ENCODE results near the gene C12orf43.

GRCh38 chr12:121059031-121059898 lies 43.0 kb upstream of the C12orf43 start:
- TF ChIP-seq SUZ12 (IDR thresholded peaks at IDR 0.05) (no peak), SP1 (IDR thresholded peaks at IDR 0.05) (no peak), BHLHE40 (IDR thresholded peaks at IDR 0.05; ENCODE audit: borderline replicate concordance) (no peak), FOXA1 (IDR thresholded peaks at IDR 0.05) (no peak), TARDBP (IDR thresholded peaks at IDR 0.05) (no peak), PKNOX1 (IDR thresholded peaks at IDR 0.05) (no peak), FOXM1 (IDR thresholded peaks at IDR 0.05; ENCODE audit: borderline replicate concordance) (no peak), L3MBTL2 (conservative IDR thresholded peaks at IDR 0.05) (no peak), NFRKB (IDR thresholded peaks at IDR 0.05) (no peak), CTBP1 (IDR thresholded peaks at IDR 0.05; ENCODE audit: borderline replicate concordance) (no peak), FOXK2 (IDR thresholded peaks at IDR 0.05) (no peak), ZNF384 (IDR thresholded peaks at IDR 0.05) (no peak), LEF1 (IDR thresholded peaks at IDR 0.05; ENCODE audit: borderline replicate concordance) (no peak)

Measured in HEK293T (cell line).